ENCODE data around the gene ZNF778. TPM values are rescaled to one million over a fixed set of nuclear protein-coding genes. Genes with fewer than 3 reads are reported as not detected.

ZNF778 gene
- total RNA-seq (8.9 and 13.4 TPM in 2 replicates), polyA plus RNA-seq (2.2 TPM in 2 replicates), polyA minus RNA-seq (5.0 and 7.6 TPM in 2 replicates)
- total RNA-seq (2013): 5.5 TPM

- Histone ChIP-seq H3K79me2 (ENCODE audit: control insufficient read depth, insufficient read depth, low read length) (peaks cover 24% of the 10 kb centered on the region), H2AFZ (ENCODE audit: insufficient read depth, low read depth, low read length, poor library complexity, severe bottlenecking) (peak within 1 kb of the TSS; percentile 92), H4K20me1 (ENCODE audit: control insufficient read depth, insufficient read depth, low read length, poor library complexity, severe bottlenecking) (no peaks in the 10 kb centered on the region), H3K4me3 (ENCODE audit: control extremely low read depth in 1 of 5, extremely low read depth in 1 of 5, insufficient read depth in 1 of 5, low read depth in 2 of 5, low read length in 4 of 5) (peak within 1 kb of the TSS; percentile 80 to 92 (median 86)), H3K4me1 (ENCODE audit: control insufficient read depth in 2 of 2, insufficient read depth in 2 of 2, low read length in 2 of 2) (peaks cover 12 to 17% of the 10 kb centered on the region in 2 donors), H3K27me3 (replicated peaks in 1 of 4; ENCODE audit: control extremely low read depth in 1 of 4, control insufficient read depth in 3 of 4, insufficient read depth in 4 of 4, low read length in 3 of 4) (no peaks in the 10 kb centered on the region), H3K36me3 (replicated peaks in 1 of 2; ENCODE audit: control extremely low read depth in 1 of 2, control insufficient read depth in 1 of 2, extremely low read depth in 1 of 2, insufficient read depth in 2 of 2, low read length in 1 of 2) (peaks cover 1 to 18% of the 10 kb centered on the region in 2 experiments), H3K4me2 (replicated peaks; ENCODE audit: low read depth, low read length, poor library complexity, severe bottlenecking) (peak within 1 kb of the TSS; percentile 97), H3K27ac (ENCODE audit: low read length in 2 of 2) (peak within 1 kb of the TSS; percentile 81 to 92), H3K9me3 (ENCODE audit: control extremely low read depth in 1 of 3, control insufficient read depth in 2 of 3, insufficient read depth in 1 of 3, low read length in 2 of 3) (no peaks in the 10 kb centered on the region), H3K9ac (ENCODE audit: low read length) (peak within 1 kb of the TSS; percentile 92)
- no peak for TF ChIP-seq CTCF (IDR thresholded peaks at IDR 0.05)
- TF ChIP-seq EZH2 (IDR thresholded peaks at IDR 0.05; ENCODE audit: borderline replicate concordance, insufficient read depth, low read depth, low read length, poor library complexity, severe bottlenecking): no peak
- WGBS (ENCODE audit: insufficient coverage): under 1% methylated on average over 80 of the region's 91 CpGs
- CTCF ChIA-PET: interaction anchor here (0.8 to 2.1 kb wide), 12 partner anchors 23 to 480 kb away, joined by 3 to 25 read pairs (median 3); partner anchors contain the start of genes ACSF3, APRT and TRAPPC2L
- Mint-ChIP-seq H3K4me1 (peaks cover 19% of the 10 kb centered on the region), H3K27ac (peak within 1 kb of the TSS; percentile 80), H3K27me3 (no peaks in the 10 kb centered on the region), H3K4me3 (peak within 1 kb of the TSS; percentile 80), H3K9me3 (ENCODE audit: insufficient read depth) (no peaks in the 10 kb centered on the region)
- intact Hi-C loops (cut with micrococcal nuclease): loop anchor here (1.0 to 10.0 kb wide), 7 partner anchors 23 to 765 kb away; partner anchors contain the start of genes ACSF3, APRT, TRAPPC2L and ZFPM1
- ATAC-seq (ENCODE audit: low read depth): peak; percentile 85
- DNase-seq: peak; percentile 92
- POLR2A ChIA-PET: interaction anchor here (0.6 to 1.3 kb wide), 7 partner anchors 30 to 472 kb away, joined by 3 to 6 read pairs (median 3); partner anchors contain the start of gene APRT
These were observed at the start of gene ZNF778 for GRCh38 chr16:89217388-89218191. Gene ZNF778 (plus strand): TSS chr16:89217703. CDS start chr16:89221128, 3,425 bp downstream.

Measured in B cell (primary cell).